HepG2 (cell line): Measurements from ENCODE around the gene CALN1. TPM values are rescaled to one million over a fixed set of nuclear protein-coding genes. Genes with fewer than 3 reads are reported as not detected.
"Not testable (repeated sequence)": the region's sequence is repeated elsewhere in the genome, so short reads cannot be mapped to it uniquely, and the experiment has no call there.

Experiments used
- ATAC-seq: fragments of 200-7000 bp; cut with Tn5 transposase; 3 replicates; pipeline ENCODE4 v1.9.1; 2020; ENCODE audit warnings: mild to moderate bottlenecking, moderate library complexity
- BruUV-seq: library from RNA; stranded (reverse); fragments of 400-500 nt; replicated peaks from 2 replicates; lab custom pipeline; 2021; lab: Mats Ljungman, UMichigan
- CTCF ChIA-PET: fragments of 300-600 bp; formaldehyde crosslinking; extraction: SDS; loops from one replicate; lab custom pipeline; 2021; ENCODE audit warnings: low total read pairs, inconsistent platforms, low intra/inter-chr PET ratio; lab: Yijun Ruan, JAX
- POLR2A ChIA-PET: fragments of 350-600 bp; sonication (Branson Sonifier 250); formaldehyde crosslinking; loops from one replicate; lab custom pipeline; 2020; ENCODE audit warnings: antibody characterized with exemption, inconsistent platforms; lab: Yijun Ruan, JAX
- DNase-seq: peaks from one replicate; pipeline ENCODE4 v3.0.0-alpha.2; 2015; ENCODE audit warnings: low spot score
- FAIRE-seq: peaks from 3 replicates; lab custom pipeline; 2011; peaks lifted over from hg19 to GRCh38; lab: Jason Lieb, UNC
- H2AFZ ChIP-seq: one replicate; pipeline ENCODE4 v1.6.1; 2011; ENCODE audit warnings: low read length, inconsistent platforms
- H3K27ac ChIP-seq: fragments of 300-600 bp; 3 replicates; pipeline ENCODE4 v1.8.0; 2011; ENCODE audit warnings: mixed run types, mild to moderate bottlenecking, mixed read lengths, low read length, inconsistent platforms; ENCODE audit not compliant: insufficient read depth; ENCODE audit errors: extremely low read length
- H3K27me3 ChIP-seq, 2 experiments: fragments of 200-600 bp in 1 of 2; 2 replicates in 1 of 2; 3 replicates in 1 of 2; pipeline versions ENCODE4 v1.6.0 to v1.8.0; 2011; ENCODE audit warnings: low read length in 2 of 2, mild to moderate bottlenecking in 2 of 2, moderate library complexity in 2 of 2, inconsistent platforms in 1 of 2; ENCODE audit not compliant: insufficient read depth in 2 of 2, control insufficient read depth in 1 of 2
- H3K36me3 ChIP-seq, 2 experiments: fragments of 200-600 bp in 1 of 2; replicated peaks in 1 of 2; 2 replicates in 1 of 2; 3 replicates in 1 of 2; pipeline versions ENCODE4 v1.5.1 to v1.8.0; 2011; ENCODE audit warnings: low read length in 2 of 2, inconsistent platforms in 1 of 2; ENCODE audit not compliant: insufficient read depth in 2 of 2, control insufficient read depth in 1 of 2
- H3K4me1 ChIP-seq: 2 replicates; pipeline ENCODE4 v1.5.1; 2012; ENCODE audit warnings: low read length, inconsistent platforms; ENCODE audit not compliant: insufficient read depth
- H3K4me2 ChIP-seq: 2 replicates; pipeline ENCODE4 v1.6.0; 2011; ENCODE audit warnings: low read depth, low read length, inconsistent platforms
- H3K4me3 ChIP-seq, 3 experiments: fragments of 200-600 bp in 1 of 3; sonication (generic), shearing (Covaris generic) in 1 of 3; replicated peaks in 1 of 3; 2 replicates each; pipeline ENCODE4 v1.5.1; 2011 to 2016; ENCODE audit warnings: low read length in 3 of 3, inconsistent platforms in 2 of 3, low read depth in 2 of 3, mild to moderate bottlenecking in 2 of 3, control low read depth in 1 of 3, mixed read lengths in 1 of 3; ENCODE audit not compliant: insufficient read depth in 1 of 3
- H3K79me2 ChIP-seq: one replicate; pipeline ENCODE4 v1.6.1; 2011; ENCODE audit warnings: low read length, inconsistent platforms; ENCODE audit not compliant: insufficient read depth
- H3K9ac ChIP-seq: 2 replicates; pipeline ENCODE4 v1.6.0; 2011; ENCODE audit warnings: mild to moderate bottlenecking, low read depth, low read length, inconsistent platforms; ENCODE audit not compliant: insufficient read depth
- H3K9me3 ChIP-seq: 2 replicates; pipeline ENCODE4 v1.5.1; 2012; ENCODE audit warnings: mild to moderate bottlenecking, low read length
- H4K20me1 ChIP-seq: 2 replicates; pipeline ENCODE4 v1.6.0; 2011; ENCODE audit warnings: inconsistent platforms, mild to moderate bottlenecking, low read length, moderate library complexity; ENCODE audit not compliant: insufficient read depth
- ELF4 ChIP-seq: sonication (generic); formaldehyde crosslinking; IDR thresholded peaks from 2 replicates; pipeline ENCODE4 v1.5.0; 2020; ENCODE audit warnings: missing genetic modification reagents, mild to moderate bottlenecking, moderate library complexity, borderline replicate concordance
- MEIS2 ChIP-seq: sonication (generic); formaldehyde crosslinking; IDR thresholded peaks from 2 replicates; pipeline ENCODE4 v1.9.0; 2021; ENCODE audit warnings: mild to moderate bottlenecking, missing genetic modification reagents
- MYC ChIP-seq: sonication (generic); formaldehyde crosslinking; IDR thresholded peaks from 2 replicates; pipeline ENCODE4 v1.9.0; 2021; ENCODE audit warnings: missing genetic modification reagents, borderline replicate concordance
- RFXAP ChIP-seq: sonication (generic); formaldehyde crosslinking; IDR thresholded peaks from 2 replicates; pipeline ENCODE4 v1.4.0; 2020; ENCODE audit warnings: missing genetic modification reagents, borderline replicate concordance
- ZBTB7B ChIP-seq: sonication (generic); formaldehyde crosslinking; IDR thresholded peaks from 2 replicates; pipeline ENCODE4 v1.4.0; 2020; ENCODE audit warnings: missing genetic modification reagents
- ZNF253 ChIP-seq: sonication (generic); formaldehyde crosslinking; IDR thresholded peaks from 2 replicates; pipeline ENCODE4 v1.8.0; 2022; ENCODE audit warnings: mild to moderate bottlenecking, missing genetic modification reagents, borderline replicate concordance
- ZNF337 ChIP-seq: sonication (generic); formaldehyde crosslinking; IDR thresholded peaks from 2 replicates; pipeline ENCODE4 v1.5.1; 2020; ENCODE audit warnings: missing genetic modification reagents, low read depth, mild to moderate bottlenecking, borderline replicate concordance
- ZNF501 ChIP-seq: sonication (generic); formaldehyde crosslinking; IDR thresholded peaks from 2 replicates; pipeline ENCODE4 v1.5.1; 2020; ENCODE audit warnings: mild to moderate bottlenecking, moderate library complexity, missing genetic modification reagents
- ZNF672 ChIP-seq: sonication (generic); formaldehyde crosslinking; IDR thresholded peaks from 2 replicates; pipeline ENCODE4 v1.8.1; 2022; ENCODE audit warnings: missing genetic modification reagents
- ZNF737 ChIP-seq: sonication (generic); formaldehyde crosslinking; IDR thresholded peaks from 2 replicates; pipeline ENCODE4 v1.5.0; 2020; ENCODE audit warnings: missing genetic modification reagents, mild to moderate bottlenecking, borderline replicate concordance
- WGBS: methylation state at CpG from one replicate; pipeline ENCODE4 v1.1.6; 2017; ENCODE audit warnings: low lambda C conversion rate; 5-methylcytosine and 5-hydroxymethylcytosine counted together
- in situ Hi-C: cut with HindIII; loops from 2 replicates; pipeline ENCODE4 v1.10.0; 2017; ENCODE audit warnings: low pct_unique_long_range_greater_than_20kb; ENCODE audit not compliant: extremely low pct_ligation_motif_present
- intact Hi-C: fragments of 100-400 bp; cut with micrococcal nuclease; formaldehyde crosslinking; loops from one replicate; pipeline ENCODE4 v1.10.0; 2022; ENCODE audit not compliant: unreplicated experiment
- polyA plus RNA-seq, 8 experiments: library from polyadenylated mRNA; depleted of rRNA in 3 of 8; stranded (reverse) in 7 of 8; unstranded in 1 of 8; fragments of >200 nt; fragmentation: Illumina TruSeq in 4 of 8; extraction: Trizol in 4 of 8; gene quantifications; 2 replicates each; pipeline versions ENCODE4 v1.2.1 to v1.2.3, GENCODE V29; 2011 to 2016; ENCODE audit warnings: low read depth in 4 of 8, missing spikeins in 1 of 8, mixed read lengths in 1 of 8; ENCODE audit not compliant: insufficient read depth in 1 of 8
- total RNA-seq, 5 experiments: library from RNA; depleted of rRNA; stranded (reverse); fragments of >200 nt; fragmentation: Illumina TruSeq; extraction: Trizol; gene quantifications; 2 replicates each; pipeline ENCODE4 v1.2.3, GENCODE V29; 2016; ENCODE audit warnings: low read depth in 1 of 5
- TF ChIP-seq, protein P1 (sequence below), 2 experiments: fragments of 450-650 bp in 1 of 2; sonication (generic) in 1 of 2; formaldehyde crosslinking; IDR thresholded peaks; 2 replicates each; pipeline versions ENCODE4 v1.5.0 to v1.8.0; 2020 to 2022; ENCODE audit warnings: mild to moderate bottlenecking in 1 of 2, missing genetic modification reagents in 1 of 2
- TF ChIP-seq, protein P2 (sequence below): sonication (generic); formaldehyde crosslinking; IDR thresholded peaks from 2 replicates; pipeline ENCODE4 v1.8.1; 2022; ENCODE audit warnings: mild to moderate bottlenecking, missing genetic modification reagents

Gene CALN1
- total and polyA plus RNA-seq, 2 of the 13 experiments (the other 11 are each of a cell fraction or from before 2014, with no cell fraction given), result not detected

DNA sequence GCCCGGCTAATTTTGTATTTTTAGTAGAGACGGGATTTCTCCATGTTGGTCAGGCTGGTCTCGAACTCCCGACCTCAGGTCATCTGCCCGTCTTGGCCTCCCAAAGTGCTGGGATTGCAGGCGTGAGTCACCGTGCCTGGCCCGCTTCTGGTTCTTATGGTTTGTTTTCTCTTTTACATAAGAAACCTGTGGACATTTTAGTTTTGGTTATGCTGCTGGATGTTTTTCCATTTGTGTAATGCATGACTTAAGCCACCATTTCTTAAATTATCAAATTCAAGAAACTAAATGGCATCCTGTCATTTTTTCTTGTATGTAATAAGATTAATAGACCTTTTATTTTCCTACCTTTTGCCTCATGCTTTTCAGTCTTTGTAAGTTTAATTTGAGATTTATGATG, 589.7 kb downstream of the CALN1 start:
- H4K20me1 ChIP-seq, H3K36me3 ChIP-seq, H3K4me2 ChIP-seq, FAIRE-seq, H3K79me2 ChIP-seq, H3K27me3 ChIP-seq, POLR2A ChIA-PET, H3K27ac ChIP-seq, BruUV-seq, DNase-seq, H2AFZ ChIP-seq, H3K9me3 ChIP-seq, CTCF ChIA-PET, H3K9ac ChIP-seq, intact Hi-C loops, H3K4me1 ChIP-seq, ATAC-seq, H3K4me3 ChIP-seq, in situ Hi-C loops: not testable (repeated sequence)
- 42% methylated on average over 8 of the region's 8 CpGs for WGBS

DNA sequence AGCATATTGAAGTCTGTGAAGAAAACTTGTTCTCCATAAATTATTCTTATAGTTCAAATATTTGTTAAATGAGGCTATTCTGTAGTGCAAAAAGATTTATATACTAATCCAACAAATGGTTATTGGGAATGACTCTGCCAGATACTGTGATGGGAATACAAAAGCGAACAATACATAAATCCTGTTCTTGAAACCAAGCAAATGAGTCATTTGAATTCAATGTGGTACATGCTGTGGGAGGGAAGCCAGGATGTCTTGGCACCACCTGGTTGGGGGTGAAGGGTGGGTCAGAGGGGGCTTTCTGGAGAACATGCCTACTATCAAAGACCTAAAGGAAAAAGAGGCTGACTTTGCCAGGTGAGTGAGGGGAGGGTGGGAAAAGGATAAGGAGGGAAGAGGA, 594.2 kb downstream of the CALN1 start:
- Histone ChIP-seq H3K36me3 (no peaks in the 10 kb centered on the region), H3K4me2 (no peak overlapping the region), H3K27ac (no peak overlapping the region), H3K79me2 (no peaks in the 10 kb centered on the region), H2AFZ (no peak overlapping the region), H3K4me1 (no peaks in the 10 kb centered on the region), H4K20me1 (no peaks in the 10 kb centered on the region), H3K4me3 (no peak overlapping the region), H3K9ac (no peak overlapping the region), H3K27me3 (no peaks in the 10 kb centered on the region), H3K9me3 (no peaks in the 10 kb centered on the region)
- in situ Hi-C loops (no loop called here), intact Hi-C loops (no loop called here)
- DNase-seq (no peak), FAIRE-seq (no peak), ATAC-seq (no peak)
- no TSS peak for BruUV-seq
- TF ChIP-seq ZNF737 (CRISPR knock-in tag), result no peak
- TF ChIP-seq MEIS2 (CRISPR knock-in tag), result no peak
- no peak for TF ChIP-seq ZBTB7B (CRISPR knock-in tag)
- no peak for TF ChIP-seq ZNF253 (CRISPR knock-in tag)
- no peak for TF ChIP-seq MYC (CRISPR knock-in tag)
- TF ChIP-seq RFXAP (CRISPR knock-in tag), result no peak
- TF ChIP-seq, protein P1, sequence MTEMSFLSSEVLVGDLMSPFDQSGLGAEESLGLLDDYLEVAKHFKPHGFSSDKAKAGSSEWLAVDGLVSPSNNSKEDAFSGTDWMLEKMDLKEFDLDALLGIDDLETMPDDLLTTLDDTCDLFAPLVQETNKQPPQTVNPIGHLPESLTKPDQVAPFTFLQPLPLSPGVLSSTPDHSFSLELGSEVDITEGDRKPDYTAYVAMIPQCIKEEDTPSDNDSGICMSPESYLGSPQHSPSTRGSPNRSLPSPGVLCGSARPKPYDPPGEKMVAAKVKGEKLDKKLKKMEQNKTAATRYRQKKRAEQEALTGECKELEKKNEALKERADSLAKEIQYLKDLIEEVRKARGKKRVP (CRISPR knock-in tag; IDR thresholded peaks at IDR 0.05), result no peak
- no peak for TF ChIP-seq ZNF672 (CRISPR knock-in tag)
- TF ChIP-seq ELF4, result no peak
- no peak for TF ChIP-seq ZNF501 (CRISPR knock-in tag)
- TF ChIP-seq, protein P2, sequence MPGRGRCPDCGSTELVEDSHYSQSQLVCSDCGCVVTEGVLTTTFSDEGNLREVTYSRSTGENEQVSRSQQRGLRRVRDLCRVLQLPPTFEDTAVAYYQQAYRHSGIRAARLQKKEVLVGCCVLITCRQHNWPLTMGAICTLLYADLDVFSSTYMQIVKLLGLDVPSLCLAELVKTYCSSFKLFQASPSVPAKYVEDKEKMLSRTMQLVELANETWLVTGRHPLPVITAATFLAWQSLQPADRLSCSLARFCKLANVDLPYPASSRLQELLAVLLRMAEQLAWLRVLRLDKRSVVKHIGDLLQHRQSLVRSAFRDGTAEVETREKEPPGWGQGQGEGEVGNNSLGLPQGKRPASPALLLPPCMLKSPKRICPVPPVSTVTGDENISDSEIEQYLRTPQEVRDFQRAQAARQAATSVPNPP (CRISPR knock-in tag), result no peak
- TF ChIP-seq ZNF337 (CRISPR knock-in tag), result no peak
- ChIA-PET CTCF (no interaction called here), POLR2A (no interaction called here)
- WGBS, result 36% methylated on average over 1 of the region's 1 CpG
